GM19239 (cell line): ENCODE data around the gene SLC25A5.
"Not testable (repeated sequence)": the region's sequence is repeated elsewhere in the genome, so short reads cannot be mapped to it uniquely, and the experiment has no call there.

Experiments
- DNase-seq: peaks from one replicate; pipeline ENCODE4 v3.0.0; 2011; ENCODE audit warnings: low spot score; ENCODE audit not compliant: insufficient read length
- FAIRE-seq: peaks from 2 replicates; lab custom pipeline; 2011; peaks lifted over from hg19 to GRCh38; lab: Jason Lieb, UNC

The SLC25A5 gene

DNA sequence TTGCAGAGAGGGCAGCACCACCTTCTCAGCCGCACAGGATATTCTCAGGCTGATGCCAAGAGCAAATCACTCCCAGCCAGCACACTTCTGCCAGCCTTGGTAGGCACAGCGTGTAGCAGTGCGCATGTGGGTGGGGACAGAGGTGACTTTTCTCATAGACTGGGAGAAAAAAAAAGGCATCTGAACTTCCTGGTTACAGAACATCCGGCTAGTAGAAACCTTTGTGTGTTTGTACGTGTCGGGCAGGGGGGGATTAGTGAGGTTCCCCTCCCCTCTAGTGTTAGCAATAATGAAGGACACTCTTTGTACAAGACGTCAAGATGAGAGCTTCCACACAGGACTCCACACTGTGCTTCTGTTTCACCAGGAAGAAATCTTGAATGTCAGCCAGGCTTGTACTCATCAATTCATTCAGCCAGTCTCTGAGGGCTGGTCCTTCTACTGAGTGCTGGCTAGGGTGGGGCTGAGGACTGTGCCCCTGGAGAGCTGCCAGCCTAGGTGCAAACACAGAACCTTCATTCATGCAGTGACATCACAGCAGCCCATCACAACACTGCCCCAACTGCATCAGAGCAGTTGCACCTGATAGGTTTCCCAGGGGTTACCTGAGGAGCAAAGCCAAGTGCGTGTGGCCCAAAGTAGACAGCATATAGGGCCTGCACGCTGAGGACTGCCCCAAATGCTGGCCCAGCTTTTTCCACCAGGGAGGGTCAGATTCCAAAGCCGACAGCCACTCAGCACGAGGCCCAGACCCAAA, 34.7 kb downstream of the SLC25A5 start:
- DNase-seq (no peak), FAIRE-seq (no peak)

DNA sequence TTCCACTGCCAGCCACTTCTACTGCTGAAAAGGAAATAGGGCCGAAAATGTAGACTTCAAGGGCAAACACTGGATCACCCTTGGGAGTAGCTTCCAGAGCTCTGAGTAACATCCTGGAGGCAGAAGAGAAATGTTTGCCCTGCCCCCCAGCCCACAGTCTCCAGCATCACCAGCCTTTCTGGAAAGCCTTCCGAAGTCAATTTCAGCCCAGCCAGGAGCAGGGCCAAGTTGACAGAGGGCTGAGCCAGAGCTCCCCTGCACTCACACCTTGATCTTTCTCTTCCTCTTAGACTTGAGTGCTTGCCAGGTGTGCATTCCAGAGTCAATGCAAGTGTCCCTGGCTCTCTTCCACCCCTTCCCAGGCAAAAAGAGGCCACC, 35.2 kb downstream of the SLC25A5 start:
- no peak for DNase-seq
- FAIRE-seq = no peak

DNA sequence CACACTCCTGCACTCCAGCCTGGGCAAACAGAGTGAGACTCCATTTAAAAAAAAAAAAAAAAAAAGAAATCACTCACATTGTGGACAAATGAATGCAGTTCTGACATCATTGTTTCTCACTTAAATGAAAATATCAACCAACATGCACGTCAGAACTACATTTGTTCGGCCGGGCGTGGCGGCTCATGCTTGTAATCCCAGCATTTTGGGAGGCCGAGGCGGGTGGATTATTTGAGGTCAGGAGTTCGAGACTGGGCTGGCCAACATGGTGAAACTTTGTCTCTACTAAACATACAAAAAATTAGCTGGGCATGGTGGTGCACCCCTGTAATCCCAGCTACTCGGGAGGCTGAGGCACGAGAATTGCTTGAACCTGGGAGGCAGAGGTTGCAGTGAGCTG, 36.9 kb downstream of the SLC25A5 start:
- FAIRE-seq, DNase-seq: not testable (repeated sequence)

DNA sequence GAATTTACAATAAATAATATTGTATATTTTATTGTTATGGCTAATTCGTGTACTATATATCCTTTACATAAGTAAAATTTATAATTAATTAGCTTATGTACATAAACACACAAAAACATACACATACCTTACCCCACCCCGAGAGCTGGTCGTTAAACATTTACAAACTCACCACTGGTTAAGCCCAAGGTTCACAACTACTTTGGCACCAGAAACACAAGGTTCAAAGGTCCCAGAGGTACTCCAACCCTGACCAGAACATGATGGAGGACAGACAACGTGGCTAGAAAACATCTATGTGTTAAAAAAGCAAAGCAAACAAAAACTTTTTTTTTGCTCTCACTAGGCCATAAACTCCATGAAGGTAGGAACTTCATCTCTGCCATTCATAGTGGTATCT, 37.7 kb downstream of the SLC25A5 start:
- FAIRE-seq (no peak), DNase-seq (no peak)

DNA sequence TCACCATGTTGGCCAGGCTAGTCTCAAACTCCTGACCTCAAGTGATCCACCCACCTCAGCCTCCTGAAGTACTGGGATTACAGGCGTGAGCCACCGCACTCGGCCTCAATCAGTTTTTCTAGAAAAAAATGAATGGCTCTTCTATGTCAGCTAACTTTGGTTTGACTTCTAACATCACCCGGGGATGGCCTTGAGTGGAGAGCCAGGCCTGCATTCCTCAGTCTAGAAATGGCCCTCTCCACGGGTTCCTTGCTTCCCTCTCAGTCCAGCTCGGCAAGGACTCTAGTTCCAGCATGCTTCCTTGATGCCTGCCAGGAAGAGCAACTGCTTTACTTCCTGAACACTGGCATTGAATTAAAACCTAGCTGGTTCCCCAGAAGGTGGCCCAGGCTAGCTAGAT, 39.0 kb downstream of the SLC25A5 start:
- DNase-seq (no peak), FAIRE-seq (no peak)

DNA sequence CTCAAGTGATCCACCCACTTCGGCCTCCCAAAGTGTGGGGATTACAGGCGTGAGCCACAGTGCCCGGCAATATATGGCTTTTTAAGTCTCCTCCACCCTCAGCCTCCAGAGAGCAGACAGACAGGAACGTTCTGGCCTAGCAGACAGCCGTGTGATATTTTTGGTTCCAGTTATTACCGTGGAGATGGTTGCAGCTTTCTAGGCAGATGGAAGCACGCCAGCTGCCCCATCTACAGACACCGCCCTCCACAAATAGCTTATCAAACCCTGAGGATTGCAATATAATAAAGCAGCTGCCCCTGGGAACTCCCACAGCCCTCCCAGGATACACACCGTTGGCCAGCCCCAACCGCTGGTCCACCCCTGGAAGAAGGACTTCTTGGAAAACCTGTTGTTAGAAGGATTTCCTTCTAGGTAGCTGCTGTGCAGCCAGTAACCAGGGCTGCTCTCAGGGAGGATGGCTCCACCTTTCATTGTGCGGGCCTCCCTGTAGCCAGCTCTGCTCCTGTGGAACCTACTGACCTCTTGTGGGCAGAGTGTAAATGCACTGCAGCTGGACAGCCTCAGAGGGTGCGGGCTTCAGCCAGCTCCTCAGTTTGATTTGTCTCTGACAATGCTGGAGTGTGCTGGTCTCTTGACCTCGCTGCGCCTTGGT, 44.0 kb downstream of the SLC25A5 start:
- peak; percentile 53 for FAIRE-seq
- DNase-seq = peak; percentile 27

DNA sequence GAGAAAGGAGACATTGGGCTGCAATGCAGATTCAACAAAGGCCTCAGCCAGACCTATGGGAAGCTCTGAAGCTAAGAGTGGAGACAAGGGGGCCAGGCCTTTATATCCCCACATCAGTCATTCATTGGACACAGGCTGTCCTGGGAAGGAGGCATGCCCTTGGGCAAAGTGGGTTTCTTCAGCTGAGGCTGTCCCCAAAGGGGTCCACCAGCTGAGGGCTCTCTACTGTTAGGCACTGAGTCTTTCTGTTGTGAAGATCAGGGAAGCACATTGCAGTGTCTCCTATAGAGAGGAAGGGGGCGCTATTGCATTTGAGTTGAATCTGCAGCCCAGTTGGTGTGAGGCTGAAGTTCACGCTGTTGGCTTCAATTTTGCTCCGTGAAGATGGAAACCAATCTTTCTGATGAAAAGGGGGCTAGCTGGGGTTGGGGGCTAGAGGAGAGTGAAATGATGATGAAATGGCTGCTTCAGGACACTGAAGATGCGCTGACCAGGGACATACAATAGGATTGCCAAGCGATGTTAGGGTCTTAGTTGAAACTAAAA, 48.0 kb downstream of the SLC25A5 start:
- peak; percentile 57 for DNase-seq
- peak; percentile 88 for FAIRE-seq

DNA sequence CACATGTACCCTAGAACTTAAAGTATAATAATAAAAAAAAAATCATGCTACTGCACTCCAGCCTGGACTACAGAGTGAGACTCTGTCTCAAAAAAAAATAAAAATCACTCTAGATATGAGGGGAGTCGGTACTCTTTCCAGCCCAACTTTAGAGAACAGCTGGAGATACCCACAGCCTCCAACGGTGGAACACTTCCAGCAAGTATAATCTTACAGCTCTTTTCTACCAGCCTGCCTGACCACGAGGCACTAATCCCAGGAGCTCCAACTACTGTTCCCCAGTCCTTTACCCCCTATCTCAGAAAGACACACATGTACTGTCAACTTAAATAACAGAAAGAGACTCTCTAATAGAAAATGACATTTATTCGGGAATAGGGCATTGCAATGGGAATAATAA, 50.1 kb downstream of the SLC25A5 start:
- FAIRE-seq = no peak
- DNase-seq = no peak
